ENCODE measurements around the gene RAPGEF5. TPM values are rescaled to one million over a fixed set of nuclear protein-coding genes. Genes with fewer than 3 reads are reported as not detected.

The RAPGEF5 gene
- total RNA-seq, 1 experiment from 2014 or later = 13.3 TPM

- no CpG with 5 or more reads among the region's 4 CpGs for WGBS (ENCODE audit: extremely low coverage, insufficient read length, low lambda C conversion rate)
- no peak for TF ChIP-seq CTCF (conservative IDR thresholded peaks at IDR 0.05)
- no peak overlapping the region for H3K56ac ChIP-seq (ENCODE audit: insufficient read length, low read depth, low read length)
- no peak overlapping the region for H3K4ac ChIP-seq (ENCODE audit: low read depth, low read length)
- Mint-ChIP-seq H3K4me3 (no peak overlapping the region), H3K36me3 (ENCODE audit: insufficient read depth in 1 of 3, low read depth in 3 of 3) (peaks cover 0 to 5% (median 0%) of the 10 kb centered on the region in 3 experiments; a peak in 2 of 7 replicates), H3K27me3 (ENCODE audit: low read depth) (no peaks in the 10 kb centered on the region), H3K9me3 (no peaks in the 10 kb centered on the region; a peak in 1 of 5 replicates), H3K27ac (peak overlapping the region in 1 of 3 experiments; percentile 49; a peak in 1 of 7 replicates), H3K4me1 (peaks cover 20 to 26% of the 10 kb centered on the region in 2 experiments)
- no peak overlapping the region for H4K91ac ChIP-seq (ENCODE audit: insufficient read length, low read depth, low read length)
- H2BK15ac ChIP-seq (ENCODE audit: low read depth, low read length) = no peak overlapping the region
- no peaks in the 10 kb centered on the region for H3K4me1 ChIP-seq (ENCODE audit: insufficient read depth, low read length)
- H3K9ac ChIP-seq (ENCODE audit: extremely low read depth, insufficient read length, low read length) = no peak overlapping the region
- H3K18ac ChIP-seq (ENCODE audit: insufficient read length, low read depth, low read length) = no peak overlapping the region
- no peak overlapping the region for H2BK20ac ChIP-seq (ENCODE audit: low read depth, low read length, poor library complexity, severe bottlenecking)
- H3K4me2 ChIP-seq (ENCODE audit: insufficient read depth, insufficient read length, low read length) = no peak overlapping the region
- H3K14ac ChIP-seq (ENCODE audit: insufficient read depth, low read length) = no peak overlapping the region
- no peaks in the 10 kb centered on the region for H3K23me2 ChIP-seq (ENCODE audit: insufficient read length, low read depth, low read length, poor library complexity, severe bottlenecking)
- no peaks in the 10 kb centered on the region for H3K79me2 ChIP-seq (ENCODE audit: insufficient read depth, low read length)
- H4K20me1 ChIP-seq (ENCODE audit: control insufficient read depth, insufficient read depth, insufficient read length) = no peaks in the 10 kb centered on the region
- H3K27ac ChIP-seq (ENCODE audit: insufficient read length, low read depth, low read length) = no peak overlapping the region
- no peaks in the 10 kb centered on the region for H3K27me3 ChIP-seq (ENCODE audit: insufficient read depth, low read length)
- H3K23ac ChIP-seq (ENCODE audit: insufficient read length, low read depth, low read length) = no peak overlapping the region
- no peaks in the 10 kb centered on the region for H3K9me3 ChIP-seq (ENCODE audit: control insufficient read depth, low read depth, low read length)
- no peak overlapping the region for H2BK120ac ChIP-seq (ENCODE audit: low read depth, low read length, poor library complexity, severe bottlenecking)
- no peaks in the 10 kb centered on the region for H3K79me1 ChIP-seq (ENCODE audit: insufficient read depth, low read depth, low read length, poor library complexity, severe bottlenecking)
- no peak overlapping the region for H2BK12ac ChIP-seq (ENCODE audit: insufficient read length, low read depth, low read length)
- no peak overlapping the region for H2AK5ac ChIP-seq (ENCODE audit: insufficient read length, low read length)
- DNase-seq = no peak
- H4K5ac ChIP-seq (ENCODE audit: insufficient read length, low read depth, low read length) = no peak overlapping the region
- H2AFZ ChIP-seq (ENCODE audit: low read length) = no peak overlapping the region
- H2BK5ac ChIP-seq (ENCODE audit: insufficient read length, low read length) = no peak overlapping the region
- no peak overlapping the region for H3T11ph ChIP-seq (ENCODE audit: low read length)
- no peak overlapping the region for H4K8ac ChIP-seq (replicated peaks; ENCODE audit: insufficient read length, low read depth, low read length)
Measured at GRCh38 chr7:22156205-22156604, 200.7 kb downstream of the RAPGEF5 start.

All from H9 (cell line).